Adipocyte (in vitro differentiated cells): ENCODE data around the gene TLNRD1.

ENCODE experiments used
- DNase-seq: peaks from one replicate; pipeline ENCODE4 v3.0.0-alpha.2; 2015; ENCODE audit warnings: low read depth
- H3K27me3 ChIP-seq: replicated peaks from 2 replicates; pipeline ENCODE4 v1.7.0; 2013; ENCODE audit warnings: mild to moderate bottlenecking, low read length, moderate library complexity; ENCODE audit not compliant: control insufficient read depth, insufficient read depth
- H3K36me3 ChIP-seq: 2 replicates; pipeline ENCODE4 v1.7.0; 2013; ENCODE audit warnings: low read length, mild to moderate bottlenecking, moderate library complexity; ENCODE audit not compliant: control insufficient read depth, insufficient read depth, severe bottlenecking
- H3K4me1 ChIP-seq: 2 replicates; pipeline ENCODE4 v1.7.0; 2013; ENCODE audit warnings: mild to moderate bottlenecking, low read length, moderate library complexity; ENCODE audit not compliant: control insufficient read depth, insufficient read depth
- H3K4me3 ChIP-seq: 2 replicates; pipeline ENCODE4 v1.7.0; 2013; ENCODE audit warnings: mild to moderate bottlenecking, low read length, moderate library complexity
- H3K9ac ChIP-seq: 2 replicates; pipeline ENCODE4 v1.7.0; 2013; ENCODE audit warnings: mild to moderate bottlenecking, low read length, moderate library complexity
- H3K9me3 ChIP-seq: 2 replicates; pipeline ENCODE4 v1.7.0; 2013; ENCODE audit warnings: mild to moderate bottlenecking, low read length, moderate library complexity; ENCODE audit not compliant: control insufficient read depth

TLNRD1 gene

GRCh38 chr15:80992006-80992405, 8.7 kb upstream of the TLNRD1 start:
- Histone ChIP-seq H3K9ac (peak overlapping the region; percentile 21), H3K9me3 (no peaks in the 10 kb centered on the region), H3K36me3 (no peaks in the 10 kb centered on the region), H3K4me1 (peaks cover 39% of the 10 kb centered on the region), H3K4me3 (no peak overlapping the region), H3K27me3 (no peaks in the 10 kb centered on the region)
- DNase-seq, result no peak

GRCh38 chr15:80992441-80992840, 8.3 kb upstream of the TLNRD1 start:
- no peaks in the 10 kb centered on the region for H3K27me3 ChIP-seq
- H3K9me3 ChIP-seq, result no peaks in the 10 kb centered on the region
- H3K4me1 ChIP-seq, result peaks cover 39% of the 10 kb centered on the region
- peak overlapping the region; percentile 21 for H3K9ac ChIP-seq
- DNase-seq, result no peak
- H3K4me3 ChIP-seq, result no peak overlapping the region
- no peaks in the 10 kb centered on the region for H3K36me3 ChIP-seq

- peaks cover 22% of the 10 kb centered on the region for H3K4me1 ChIP-seq
- H3K4me3 ChIP-seq, result no peak overlapping the region
- H3K9ac ChIP-seq, result no peak overlapping the region
- no peaks in the 10 kb centered on the region for H3K36me3 ChIP-seq
- no peaks in the 10 kb centered on the region for H3K27me3 ChIP-seq
- H3K9me3 ChIP-seq, result no peaks in the 10 kb centered on the region
- DNase-seq, result no peak
Observed at GRCh38 chr15:80996247-80996646, 4.5 kb upstream of the TLNRD1 start.

- Histone ChIP-seq H3K27me3 (no peaks in the 10 kb centered on the region), H3K9me3 (no peaks in the 10 kb centered on the region), H3K9ac (no peak overlapping the region), H3K4me1 (peaks cover 10% of the 10 kb centered on the region), H3K36me3 (peaks cover under 1% of the 10 kb centered on the region), H3K4me3 (no peak overlapping the region)
- no peak for DNase-seq
Observed at GRCh38 chr15:80997692-80998091, 3.0 kb upstream of the TLNRD1 start.

GRCh38 chr15:80998251-80998650, 2.5 kb upstream of the TLNRD1 start:
- peak overlapping the region; percentile 6 for H3K9ac ChIP-seq
- no peaks in the 10 kb centered on the region for H3K9me3 ChIP-seq
- H3K36me3 ChIP-seq, result peaks cover 5% of the 10 kb centered on the region
- H3K4me3 ChIP-seq, result peak overlapping the region; percentile 19
- peaks cover 15% of the 10 kb centered on the region for H3K4me1 ChIP-seq
- no peak for DNase-seq
- no peaks in the 10 kb centered on the region for H3K27me3 ChIP-seq

- no peak for DNase-seq
- peaks cover 5% of the 10 kb centered on the region for H3K36me3 ChIP-seq
- no peaks in the 10 kb centered on the region for H3K27me3 ChIP-seq
- no peaks in the 10 kb centered on the region for H3K9me3 ChIP-seq
- peak overlapping the region; percentile 98 for H3K9ac ChIP-seq
- H3K4me1 ChIP-seq, result peaks cover 29% of the 10 kb centered on the region
- H3K4me3 ChIP-seq, result peak overlapping the region; percentile 86
Observed at GRCh38 chr15:80999623-81000036, 1.1 kb upstream of the TLNRD1 start.

- H3K27me3 ChIP-seq, result no peaks in the 10 kb centered on the region
- peak overlapping the region; percentile 98 for H3K9ac ChIP-seq
- H3K9me3 ChIP-seq, result no peaks in the 10 kb centered on the region
- peaks cover 5% of the 10 kb centered on the region for H3K36me3 ChIP-seq
- DNase-seq, result peak; percentile 47
- H3K4me1 ChIP-seq, result peaks cover 34% of the 10 kb centered on the region
- peak overlapping the region; percentile 86 for H3K4me3 ChIP-seq
Observed at GRCh38 chr15:81000144-81000623, 539 bp upstream of the TLNRD1 start.

- H3K9ac ChIP-seq, result peak overlapping the region; percentile 98
- peaks cover 46% of the 10 kb centered on the region for H3K4me1 ChIP-seq
- no peaks in the 10 kb centered on the region for H3K9me3 ChIP-seq
- H3K4me3 ChIP-seq, result peak overlapping the region; percentile 86
- peak; percentile 78 for DNase-seq
- H3K36me3 ChIP-seq, result peaks cover 5% of the 10 kb centered on the region
- no peaks in the 10 kb centered on the region for H3K27me3 ChIP-seq
Observed at GRCh38 chr15:81001152-81002008, 657 bp downstream of the TLNRD1 start.

GRCh38 chr15:81002009-81002330, 1.2 kb downstream of the TLNRD1 start:
- no peaks in the 10 kb centered on the region for H3K9me3 ChIP-seq
- no peaks in the 10 kb centered on the region for H3K27me3 ChIP-seq
- peaks cover 46% of the 10 kb centered on the region for H3K4me1 ChIP-seq
- DNase-seq, result no peak
- peak overlapping the region; percentile 86 for H3K4me3 ChIP-seq
- H3K36me3 ChIP-seq, result peaks cover 5% of the 10 kb centered on the region
- H3K9ac ChIP-seq, result peak overlapping the region; percentile 98

- H3K9ac ChIP-seq, result peak overlapping the region; percentile 98
- H3K36me3 ChIP-seq, result peaks cover 5% of the 10 kb centered on the region
- H3K4me3 ChIP-seq, result peak overlapping the region; percentile 86
- peak; percentile 48 for DNase-seq
- no peaks in the 10 kb centered on the region for H3K9me3 ChIP-seq
- H3K4me1 ChIP-seq, result peaks cover 46% of the 10 kb centered on the region
- H3K27me3 ChIP-seq, result no peaks in the 10 kb centered on the region
Observed at GRCh38 chr15:81002331-81003096, 1.8 kb downstream of the TLNRD1 start.

GRCh38 chr15:81003097-81003350, 2.3 kb downstream of the TLNRD1 start:
- Histone ChIP-seq H3K4me1 (peaks cover 46% of the 10 kb centered on the region), H3K9ac (peak overlapping the region; percentile 98), H3K36me3 (peaks cover 5% of the 10 kb centered on the region), H3K4me3 (peak overlapping the region; percentile 86), H3K27me3 (no peaks in the 10 kb centered on the region), H3K9me3 (no peaks in the 10 kb centered on the region)
- DNase-seq, result no peak
